PFSK-1 (cell line): Measurements from ENCODE around the gene THEM4.

Experiments
- FOXP2 ChIP-seq: optimal IDR thresholded peaks from 2 replicates; pipeline ENCODE3; 2011; ENCODE audit warnings: borderline replicate concordance, control low read depth, inconsistent platforms; ENCODE audit not compliant: insufficient read depth; ENCODE audit errors: extremely low read length, extremely low read depth
- POLR2AphosphoS5 ChIP-seq: IDR thresholded peaks from 2 replicates; pipeline ENCODE4 v1.6.1; 2012; ENCODE audit warnings: low read depth, mild to moderate bottlenecking, control low read depth, low read length, moderate library complexity
- SIN3A ChIP-seq: IDR thresholded peaks from 2 replicates; pipeline ENCODE4 v1.6.1; 2012; ENCODE audit warnings: mild to moderate bottlenecking, low read length, moderate library complexity, borderline replicate concordance; ENCODE audit not compliant: insufficient read depth
- TAF1 ChIP-seq: IDR thresholded peaks from 2 replicates; pipeline ENCODE4 v1.6.1; 2012; ENCODE audit warnings: low read length, control low read depth, borderline replicate concordance; ENCODE audit not compliant: insufficient read depth
- TF ChIP-seq, protein P1 (sequence below), 2 experiments: IDR thresholded peaks; 2 replicates each; pipeline versions ENCODE4 v1.6.1 to v1.8.0; 2011 to 2012; ENCODE audit warnings: low read depth in 2 of 2, low read length in 2 of 2, control low read depth in 1 of 2, inconsistent platforms in 1 of 2, mild to moderate bottlenecking in 1 of 2, moderate library complexity in 1 of 2; ENCODE audit not compliant: insufficient read depth in 1 of 2

Gene THEM4

DNA sequence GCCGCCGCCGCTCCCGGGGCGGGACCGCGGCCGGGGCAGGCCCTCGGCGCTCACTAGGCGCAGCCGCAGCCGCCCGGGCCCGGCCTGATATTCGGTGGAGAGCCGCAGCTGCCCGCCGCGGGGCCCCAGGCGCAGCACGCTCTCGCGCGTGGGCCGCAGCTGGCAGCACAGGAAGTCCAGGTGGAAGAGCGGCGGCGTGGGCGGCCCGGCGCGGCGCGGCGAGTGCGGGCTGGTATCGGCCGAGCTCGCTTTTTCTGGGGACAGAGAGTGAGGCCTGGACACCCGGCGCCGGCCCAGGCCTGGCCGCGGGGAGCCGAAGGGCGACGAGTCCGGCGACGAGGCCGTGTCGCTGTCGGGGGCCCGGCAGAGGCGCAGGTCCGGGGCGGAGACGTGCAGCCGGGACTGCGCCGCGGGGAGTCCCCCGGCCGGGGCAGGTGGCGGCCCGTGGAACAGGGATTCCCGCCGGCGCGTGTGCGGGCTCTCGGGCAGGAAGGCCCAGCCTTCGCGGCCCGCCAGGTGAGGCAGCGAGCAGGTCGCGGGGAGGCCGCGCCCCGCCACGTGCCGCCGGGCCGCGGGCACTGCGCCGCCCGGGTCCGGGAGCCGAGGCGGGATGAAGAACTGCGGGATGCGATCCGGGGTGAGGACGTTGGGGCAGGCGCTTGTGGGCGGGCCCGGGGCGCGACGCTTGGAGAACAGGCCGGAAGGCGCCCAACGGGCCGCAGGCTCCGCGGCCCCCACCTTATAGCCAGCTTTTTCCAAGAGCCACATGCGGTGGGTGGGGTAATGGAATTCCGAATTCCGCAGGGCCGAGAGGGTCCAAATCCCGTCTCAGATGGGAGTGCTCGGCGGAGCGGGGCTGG lies 70.9 kb downstream of the THEM4 start:
- TF ChIP-seq SIN3A (no peak), POLR2AphosphoS5 (no peak), FOXP2 (no peak), TAF1 (no peak)
- TF ChIP-seq, protein P1, sequence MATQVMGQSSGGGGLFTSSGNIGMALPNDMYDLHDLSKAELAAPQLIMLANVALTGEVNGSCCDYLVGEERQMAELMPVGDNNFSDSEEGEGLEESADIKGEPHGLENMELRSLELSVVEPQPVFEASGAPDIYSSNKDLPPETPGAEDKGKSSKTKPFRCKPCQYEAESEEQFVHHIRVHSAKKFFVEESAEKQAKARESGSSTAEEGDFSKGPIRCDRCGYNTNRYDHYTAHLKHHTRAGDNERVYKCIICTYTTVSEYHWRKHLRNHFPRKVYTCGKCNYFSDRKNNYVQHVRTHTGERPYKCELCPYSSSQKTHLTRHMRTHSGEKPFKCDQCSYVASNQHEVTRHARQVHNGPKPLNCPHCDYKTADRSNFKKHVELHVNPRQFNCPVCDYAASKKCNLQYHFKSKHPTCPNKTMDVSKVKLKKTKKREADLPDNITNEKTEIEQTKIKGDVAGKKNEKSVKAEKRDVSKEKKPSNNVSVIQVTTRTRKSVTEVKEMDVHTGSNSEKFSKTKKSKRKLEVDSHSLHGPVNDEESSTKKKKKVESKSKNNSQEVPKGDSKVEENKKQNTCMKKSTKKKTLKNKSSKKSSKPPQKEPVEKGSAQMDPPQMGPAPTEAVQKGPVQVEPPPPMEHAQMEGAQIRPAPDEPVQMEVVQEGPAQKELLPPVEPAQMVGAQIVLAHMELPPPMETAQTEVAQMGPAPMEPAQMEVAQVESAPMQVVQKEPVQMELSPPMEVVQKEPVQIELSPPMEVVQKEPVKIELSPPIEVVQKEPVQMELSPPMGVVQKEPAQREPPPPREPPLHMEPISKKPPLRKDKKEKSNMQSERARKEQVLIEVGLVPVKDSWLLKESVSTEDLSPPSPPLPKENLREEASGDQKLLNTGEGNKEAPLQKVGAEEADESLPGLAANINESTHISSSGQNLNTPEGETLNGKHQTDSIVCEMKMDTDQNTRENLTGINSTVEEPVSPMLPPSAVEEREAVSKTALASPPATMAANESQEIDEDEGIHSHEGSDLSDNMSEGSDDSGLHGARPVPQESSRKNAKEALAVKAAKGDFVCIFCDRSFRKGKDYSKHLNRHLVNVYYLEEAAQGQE (IDR thresholded peaks at IDR 0.05; ENCODE audit: insufficient read depth in 1 of 2, low read depth in 2 of 2, low read length in 2 of 2): no peak

DNA sequence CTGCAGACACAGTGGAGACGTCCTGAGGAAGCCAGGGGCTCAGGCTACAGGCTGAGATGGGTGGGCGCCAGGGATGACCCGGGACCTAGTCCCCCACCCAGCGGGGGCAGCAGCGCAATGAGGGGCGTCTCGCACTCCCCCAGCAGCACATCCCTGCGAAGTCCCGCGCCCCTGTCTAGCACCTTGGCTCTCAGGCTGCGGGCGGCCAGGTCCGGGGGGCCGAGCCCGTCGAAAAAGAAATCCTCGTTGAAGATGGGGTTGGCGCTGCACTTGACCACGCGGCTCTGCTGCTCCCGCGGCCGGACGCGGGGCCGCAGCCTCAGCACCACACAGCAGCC lies 71.5 kb downstream of the THEM4 start:
- no peak for TF ChIP-seq FOXP2
- TF ChIP-seq TAF1: no peak
- TF ChIP-seq SIN3A: no peak
- TF ChIP-seq POLR2AphosphoS5: no peak
- TF ChIP-seq, protein P1 (IDR thresholded peaks at IDR 0.05; ENCODE audit: insufficient read depth in 1 of 2, low read depth in 2 of 2, low read length in 2 of 2): no peak

DNA sequence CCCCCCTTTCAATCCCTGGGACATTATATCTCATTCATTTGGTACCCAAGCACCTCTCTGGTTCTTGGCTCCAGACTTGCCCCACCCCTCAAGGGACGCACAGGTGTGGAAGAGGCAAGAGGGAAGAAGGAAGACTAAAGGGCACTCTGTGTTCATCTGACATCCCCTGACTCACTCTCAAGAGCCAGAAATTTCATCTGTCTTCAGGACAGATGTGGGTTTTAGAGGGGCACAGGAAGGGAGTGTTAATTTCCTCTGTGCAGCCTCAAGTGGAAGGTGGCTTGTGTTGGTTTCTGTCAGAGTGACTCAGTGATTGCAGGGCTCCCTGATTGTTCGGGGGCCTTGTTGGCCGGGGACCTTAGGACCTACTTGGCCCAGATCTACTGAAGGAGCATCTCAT lies 72.1 kb downstream of the THEM4 start:
- TF ChIP-seq TAF1 (no peak), POLR2AphosphoS5 (no peak), SIN3A (no peak), FOXP2 (no peak)
- TF ChIP-seq, protein P1 (IDR thresholded peaks at IDR 0.05; ENCODE audit: insufficient read depth in 1 of 2, low read depth in 2 of 2, low read length in 2 of 2): no peak

DNA sequence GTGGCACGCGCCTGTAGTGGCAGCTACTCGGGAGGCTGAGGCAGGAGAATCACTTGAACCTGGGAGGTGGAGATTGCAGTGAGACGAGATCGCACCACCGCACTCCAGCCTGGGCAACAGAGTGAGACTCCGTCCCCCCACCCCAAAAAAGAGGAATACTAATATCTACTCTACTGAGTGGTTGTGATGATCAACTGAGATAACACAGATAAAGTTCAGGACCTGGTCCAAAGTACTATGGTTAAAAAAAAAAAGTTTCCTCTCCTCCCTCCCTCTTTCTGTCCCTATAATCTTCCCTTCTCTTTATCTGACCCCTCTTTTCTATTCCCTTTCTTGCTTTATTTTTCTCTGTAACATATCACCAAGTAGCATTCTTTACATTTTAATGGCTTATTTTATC lies 73.7 kb downstream of the THEM4 start:
- TF ChIP-seq, protein P1 (IDR thresholded peaks at IDR 0.05; ENCODE audit: insufficient read depth in 1 of 2, low read depth in 2 of 2, low read length in 2 of 2): no peak
- TF ChIP-seq FOXP2: no peak
- TF ChIP-seq SIN3A: no peak
- no peak for TF ChIP-seq TAF1
- no peak for TF ChIP-seq POLR2AphosphoS5

DNA sequence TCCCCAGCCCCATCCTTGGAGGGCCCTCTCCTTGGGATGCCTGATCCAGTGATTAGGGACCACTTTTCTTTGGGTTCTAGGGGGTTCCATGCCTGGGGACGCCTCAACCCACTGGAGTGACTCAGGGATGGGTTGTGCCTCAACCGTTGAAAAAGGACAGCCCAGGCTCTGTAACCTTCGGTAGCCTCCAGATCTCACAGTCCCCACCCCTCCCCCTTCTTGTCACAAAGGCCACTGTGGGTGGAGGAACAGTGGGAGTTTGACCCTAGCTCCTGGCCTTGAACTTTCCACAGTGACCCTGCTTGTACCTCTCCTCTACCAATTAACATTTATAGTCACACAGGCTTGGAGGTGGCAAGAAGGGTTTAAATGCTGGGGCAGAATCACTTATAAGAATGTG lies 75.1 kb downstream of the THEM4 start:
- no peak for TF ChIP-seq SIN3A
- no peak for TF ChIP-seq FOXP2
- TF ChIP-seq, protein P1 (IDR thresholded peaks at IDR 0.05; ENCODE audit: insufficient read depth in 1 of 2, low read depth in 2 of 2, low read length in 2 of 2): no peak
- no peak for TF ChIP-seq TAF1
- no peak for TF ChIP-seq POLR2AphosphoS5
